NOMO-1 treated with DMSO at 0.1 percent for 48 hours (cell line): ENCODE results near the gene ACSF2.
A peak's percentile ranks its signal among the peaks of the same experiment; 100 is the strongest.
"Not testable (repeated sequence)": the region's sequence is repeated elsewhere in the genome, so short reads cannot be mapped to it uniquely, and the experiment has no call there.

ENCODE experiments used
- DNase-seq: peaks from one replicate; lab custom pipeline; 2025; ENCODE audit not compliant: unreplicated experiment; lab: John Stamatoyannopoulos, UW

Gene ACSF2

GRCh38 chr17:50475775-50476544, 49.9 kb downstream of the ACSF2 start:
- not testable (repeated sequence) for DNase-seq

- DNase-seq = no peak
These were observed 50.7 kb downstream of the ACSF2 start for GRCh38 chr17:50476545-50477315.

DNA sequence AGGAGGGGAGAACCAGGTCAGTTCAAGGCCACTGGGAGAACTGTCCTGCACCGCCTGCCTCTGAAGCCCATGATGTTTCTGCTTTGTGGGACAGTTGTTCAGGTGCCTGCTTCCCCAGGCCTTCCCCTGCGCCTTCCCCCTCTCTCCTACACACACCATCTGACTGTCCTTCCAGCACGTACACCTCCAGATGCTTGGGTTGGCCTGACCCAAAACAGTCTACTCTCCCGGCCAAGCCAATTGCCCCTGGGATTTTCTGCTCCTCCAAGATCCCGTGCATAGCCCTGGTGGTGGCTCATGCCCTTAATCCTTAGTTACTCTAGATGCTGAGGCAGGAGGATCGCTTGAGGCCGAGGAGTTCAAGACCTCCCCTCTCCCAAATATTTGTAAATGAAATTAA, 52.0 kb downstream of the ACSF2 start:
- DNase-seq = no peak

GRCh38 chr17:50478391-50479381, 52.7 kb downstream of the ACSF2 start, which contains the start of gene RSAD1:
Gene RSAD1 (plus strand): TSS chr17:50478860. CDS start chr17:50478885, 25 bp downstream.
- peak; percentile 90 for DNase-seq

- peak; percentile 85 for DNase-seq
These were observed 53.6 kb downstream of the ACSF2 start for GRCh38 chr17:50479522-50480141.

DNA sequence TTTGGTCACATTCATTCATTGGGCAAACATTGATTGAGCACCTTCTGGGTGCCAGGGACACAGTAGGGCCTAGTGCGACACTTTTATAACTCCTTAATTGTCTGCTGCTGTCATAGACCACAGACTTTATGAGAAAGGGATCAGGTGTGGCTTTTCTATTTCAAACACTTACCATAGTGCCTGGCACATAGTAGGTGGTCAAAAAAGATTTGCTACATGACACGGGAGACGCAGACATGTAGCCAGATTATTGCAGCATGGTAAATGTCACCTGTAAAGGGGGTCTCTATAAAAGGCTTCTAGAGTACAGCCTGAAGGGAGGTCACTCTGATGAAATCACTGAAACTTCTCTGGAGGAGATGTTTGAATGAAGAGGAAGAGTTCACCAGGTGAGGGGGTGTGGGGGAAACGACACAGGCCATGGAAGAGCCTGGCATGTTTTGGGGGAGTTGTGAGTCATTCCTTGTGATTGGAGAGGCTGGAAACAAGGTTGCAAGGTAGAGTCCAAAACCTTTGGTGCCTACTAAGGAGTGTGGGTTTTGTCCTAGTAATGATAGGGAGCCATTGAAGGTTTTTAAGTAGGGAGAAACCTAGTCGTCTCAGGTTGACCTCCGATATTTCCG, 54.2 kb downstream of the ACSF2 start:
- no peak for DNase-seq

DNA sequence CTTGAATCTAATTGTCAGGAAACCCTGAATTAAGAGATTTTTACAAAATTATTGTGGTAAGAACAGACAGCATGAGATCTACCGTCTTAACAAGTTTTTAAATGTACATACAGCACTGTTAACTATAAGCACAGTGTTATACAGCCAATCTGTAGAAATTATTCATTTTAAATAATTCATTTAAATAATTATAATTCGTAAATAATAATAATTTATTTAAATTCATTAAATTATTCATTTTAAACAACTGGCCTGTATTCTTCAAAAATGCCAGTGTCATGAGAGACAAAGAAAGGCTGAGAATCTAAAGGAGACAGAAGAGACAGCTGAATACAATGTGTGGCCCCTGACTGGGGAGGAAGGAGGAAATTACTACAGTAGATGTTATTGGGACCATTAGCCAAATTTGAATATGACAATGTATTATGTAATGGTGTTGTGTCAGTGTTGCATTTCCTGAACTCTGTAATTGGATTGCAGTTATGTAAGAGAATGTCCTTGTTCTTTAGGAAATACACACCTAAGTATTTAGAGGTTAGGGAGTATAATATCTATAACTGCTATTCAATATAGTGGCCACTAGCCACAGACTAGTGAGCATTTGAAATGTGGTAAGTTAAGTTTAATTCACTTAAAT, 55.0 kb downstream of the ACSF2 start:
- DNase-seq = peak; percentile 69

DNA sequence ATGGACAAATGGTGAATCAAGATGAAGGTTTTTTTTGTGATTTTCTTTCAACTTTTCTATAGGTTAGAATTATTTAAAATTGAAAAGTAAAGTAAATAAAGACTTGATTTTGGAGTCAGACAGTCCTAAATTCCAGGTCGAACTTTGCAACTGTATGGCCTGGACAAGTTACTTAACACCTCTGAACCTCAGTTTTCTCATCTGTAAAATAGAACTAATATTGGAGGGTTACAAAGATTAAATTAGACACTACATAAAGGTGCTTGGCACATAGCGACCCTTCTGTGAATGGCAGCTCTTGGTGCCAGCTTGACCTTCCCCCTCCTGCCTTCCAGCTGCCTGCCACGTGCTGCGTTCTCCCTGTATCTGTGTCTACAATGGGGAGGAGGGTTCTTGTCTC, 55.6 kb downstream of the ACSF2 start:
- DNase-seq = no peak

GRCh38 chr17:50482110-50482509, 56.1 kb downstream of the ACSF2 start:
- DNase-seq = no peak

GRCh38 chr17:50482516-50482915, 56.5 kb downstream of the ACSF2 start:
- peak; percentile 71 for DNase-seq

- DNase-seq = no peak
These were observed 57.2 kb downstream of the ACSF2 start for GRCh38 chr17:50483266-50483665.

GRCh38 chr17:50484386-50485155, 58.6 kb downstream of the ACSF2 start:
- no peak for DNase-seq

DNA sequence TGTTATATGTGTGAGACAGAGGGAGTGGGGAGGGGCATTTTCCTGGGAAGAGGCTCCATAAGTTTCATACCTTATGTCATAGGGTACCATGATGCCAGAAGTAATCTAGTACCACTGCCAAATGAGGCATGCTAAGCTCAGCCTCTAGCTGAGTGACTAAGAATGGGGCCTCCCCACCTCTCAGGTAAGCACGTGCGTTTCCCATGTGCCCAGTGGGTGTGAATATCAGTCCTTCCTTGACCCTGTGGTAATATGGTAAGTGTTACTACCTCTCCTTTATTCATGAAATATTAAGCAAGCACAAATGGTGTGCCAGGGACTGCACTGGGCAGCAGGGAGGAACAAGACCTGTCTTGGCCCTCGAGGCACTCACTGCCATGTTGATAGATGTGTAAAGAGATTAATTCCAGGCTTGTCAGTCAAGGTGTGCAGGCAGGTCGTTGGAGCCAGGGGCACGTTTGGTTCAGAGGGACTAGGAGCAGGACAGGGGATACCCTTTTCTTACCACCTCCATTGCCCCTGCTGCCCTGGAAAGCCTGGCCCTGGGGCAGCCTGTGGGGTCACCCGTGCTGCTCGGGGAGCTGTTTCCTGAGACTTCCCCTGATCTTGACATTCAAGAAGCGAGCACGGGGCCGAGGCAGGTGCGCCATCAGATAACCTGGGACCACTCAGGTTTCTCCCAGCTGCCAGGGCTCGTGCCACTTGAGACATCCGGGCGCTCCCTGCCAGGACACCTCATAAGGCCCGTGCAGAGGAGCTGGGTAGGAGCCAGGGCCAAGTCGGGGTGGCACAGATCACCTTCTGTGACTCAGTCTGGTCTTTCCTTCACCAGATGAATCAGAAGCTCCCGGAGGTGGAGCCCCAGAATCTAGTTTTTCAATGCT, 61.4 kb downstream of the ACSF2 start:
- DNase-seq = no peak

DNA sequence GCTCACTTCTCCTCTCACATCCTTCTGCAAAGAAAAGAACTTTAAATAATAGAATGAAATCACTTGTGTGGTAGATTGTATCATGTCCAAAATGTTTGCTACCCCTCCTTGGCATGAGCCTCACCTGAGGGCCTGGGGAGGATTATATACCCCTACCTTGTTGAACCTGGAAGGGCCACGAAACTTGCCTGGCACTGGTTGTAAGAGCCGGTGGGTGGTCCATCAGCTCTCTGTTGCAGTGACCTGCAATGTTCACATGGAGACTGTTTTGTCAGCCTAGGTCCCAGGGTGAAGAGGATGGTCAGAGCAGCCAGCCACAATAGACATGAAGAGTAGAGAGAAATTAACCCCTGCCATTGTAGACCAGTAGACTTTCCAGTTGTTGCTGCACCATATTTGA, 62.9 kb downstream of the ACSF2 start:
- no peak for DNase-seq

DNA sequence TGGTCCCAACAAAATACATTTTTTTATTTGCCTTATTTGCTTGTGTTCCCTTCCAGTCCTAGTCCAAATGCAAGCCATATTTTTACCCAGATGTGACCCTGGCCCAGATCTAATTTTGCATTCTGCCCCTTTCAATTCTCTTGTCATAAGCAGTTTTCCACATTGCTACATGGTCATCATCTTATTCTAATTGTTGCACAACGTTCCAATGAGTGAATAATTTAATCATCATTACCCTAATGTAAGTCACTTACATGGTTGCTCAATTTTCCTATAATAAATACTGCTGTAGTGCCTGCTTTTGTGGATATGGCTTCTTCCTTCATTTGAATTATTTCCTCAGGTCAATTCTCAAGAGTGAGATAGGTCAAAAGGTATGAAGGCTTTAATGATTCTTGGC, 65.5 kb downstream of the ACSF2 start:
- no peak for DNase-seq

DNA sequence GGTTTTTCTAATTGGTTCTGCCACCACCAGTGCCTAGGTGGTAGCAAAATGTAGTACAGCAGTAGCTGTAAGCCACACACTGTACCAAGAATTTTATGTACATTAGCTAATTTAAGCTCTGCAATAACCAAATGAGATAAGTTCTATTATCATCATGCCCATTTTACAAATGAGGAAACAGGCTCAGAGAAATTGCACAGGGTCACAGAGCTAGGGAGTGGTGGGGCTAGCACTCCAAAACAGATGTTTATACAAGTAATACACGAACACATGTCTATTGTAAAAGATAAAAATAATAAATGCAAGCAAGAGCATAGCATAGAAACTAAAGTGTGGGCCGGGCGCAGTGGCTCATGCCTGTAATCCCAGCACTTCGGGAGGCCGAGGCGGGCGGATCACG, 66.2 kb downstream of the ACSF2 start:
- no peak for DNase-seq

GRCh38 chr17:50493744-50494143, 67.7 kb downstream of the ACSF2 start:
- no peak for DNase-seq

DNA sequence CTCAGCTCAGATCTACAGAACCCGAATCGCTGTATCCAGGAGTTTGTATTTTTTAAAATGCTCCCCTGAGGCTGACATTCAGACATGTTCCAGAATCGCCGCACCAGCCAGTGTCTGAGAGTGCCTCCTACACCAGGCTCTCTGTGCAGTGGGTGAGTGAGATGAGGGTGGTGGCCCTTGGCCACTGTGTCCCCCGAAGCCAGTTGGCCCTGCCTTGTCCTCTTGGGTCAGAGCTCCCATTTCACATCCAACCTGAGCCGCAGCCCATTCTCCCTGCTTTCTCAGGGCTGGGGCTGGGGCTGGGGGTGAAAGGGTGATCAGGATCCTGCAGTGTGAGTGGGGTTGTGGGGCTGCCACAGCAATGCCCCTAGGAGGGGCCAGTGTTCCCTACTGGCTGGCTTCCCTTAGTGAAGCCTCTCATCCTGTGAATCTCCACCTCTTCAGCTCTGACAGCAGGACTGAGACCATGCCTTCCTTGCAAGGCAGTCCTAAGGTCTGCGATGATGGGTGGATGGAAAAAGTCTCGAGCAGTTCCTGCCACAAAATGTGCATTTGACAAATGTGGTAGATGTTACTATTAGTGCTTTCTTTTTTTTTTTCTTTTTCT, 69.3 kb downstream of the ACSF2 start:
- no peak for DNase-seq
